Neural crest cell (in vitro differentiated cells): Measurements from ENCODE around the gene TBC1D14. TPM values are rescaled to one million over a fixed set of nuclear protein-coding genes. Genes with fewer than 3 reads are reported as not detected.

ENCODE experiments used
- DNase-seq: peaks from one replicate; pipeline ENCODE4 v3.0.0; 2021; ENCODE audit warnings: low read depth, mixed read lengths, low spot score
- H3K27ac Mint-ChIP-seq: one replicate; pipeline ENCODE4 v1.8.0; 2021; ENCODE audit warnings: mild to moderate bottlenecking, mixed read lengths; ENCODE audit not compliant: unreplicated experiment
- H3K27me3 Mint-ChIP-seq: 2 replicates; pipeline ENCODE4 v1.8.0; 2021; ENCODE audit warnings: low read depth, mild to moderate bottlenecking, mixed read lengths
- H3K36me3 Mint-ChIP-seq: 2 replicates; pipeline ENCODE4 v1.8.0; 2021; ENCODE audit warnings: low read depth, mild to moderate bottlenecking, mixed read lengths
- H3K4me1 Mint-ChIP-seq: 2 replicates; pipeline ENCODE4 v1.8.0; 2021; ENCODE audit warnings: mixed read lengths
- H3K4me3 Mint-ChIP-seq: one replicate; pipeline ENCODE4 v1.8.0; 2021; ENCODE audit warnings: mild to moderate bottlenecking, mixed read lengths
- H3K9me3 Mint-ChIP-seq: 2 replicates; pipeline ENCODE4 v1.8.0; 2021; ENCODE audit warnings: mixed read lengths
- CTCF ChIP-seq: fragments of 200-600 bp; sonication (generic); conservative IDR thresholded peaks from 2 replicates; pipeline ENCODE4 v1.5.0; 2021; ENCODE audit warnings: antibody characterized with exemption, mild to moderate bottlenecking
- total RNA-seq: library from RNA; stranded (reverse); gene quantifications from 2 replicates; pipeline ENCODE4 v1.2.1, GENCODE V29; 2021

Gene TBC1D14
- total RNA-seq, 1 donor from 2014 or later: 56.3 TPM

GRCh38 chr4:7007944-7008343 is 98.3 kb downstream of the TBC1D14 start:
- no peak for TF ChIP-seq CTCF
- H3K36me3 Mint-ChIP-seq: peaks cover 6% of the 10 kb centered on the region
- no peak overlapping the region for H3K4me3 Mint-ChIP-seq
- no peaks in the 10 kb centered on the region for H3K27me3 Mint-ChIP-seq
- DNase-seq: no peak
- H3K9me3 Mint-ChIP-seq: no peaks in the 10 kb centered on the region
- no peak overlapping the region for H3K27ac Mint-ChIP-seq
- H3K4me1 Mint-ChIP-seq: peaks cover 9% of the 10 kb centered on the region

DNA sequence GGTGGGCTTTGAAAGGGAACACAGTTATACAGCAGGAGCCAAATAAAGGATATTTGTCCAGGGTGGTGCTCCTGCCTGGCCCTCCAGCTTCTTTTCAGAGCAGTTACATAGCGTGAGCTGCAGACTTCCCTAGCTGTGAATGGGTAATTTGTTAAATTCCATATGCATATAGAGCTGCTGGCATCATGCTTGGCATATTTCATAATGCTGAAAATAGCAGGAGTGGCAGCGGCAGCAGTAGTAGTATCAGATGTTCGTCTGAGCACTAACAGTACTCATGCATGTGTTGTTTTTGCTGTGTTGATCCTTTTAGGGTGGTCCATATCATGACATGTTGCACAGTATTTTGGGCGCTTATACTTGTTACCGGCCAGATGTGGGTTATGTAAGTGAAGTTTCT is 99.9 kb downstream of the TBC1D14 start:
- Mint-ChIP-seq H3K4me1 (peaks cover 2% of the 10 kb centered on the region), H3K9me3 (no peaks in the 10 kb centered on the region), H3K27me3 (no peaks in the 10 kb centered on the region), H3K36me3 (peaks cover 12% of the 10 kb centered on the region), H3K4me3 (no peak overlapping the region), H3K27ac (no peak overlapping the region)
- DNase-seq: no peak
- no peak for TF ChIP-seq CTCF

GRCh38 chr4:7013175-7013574 is 103.5 kb downstream of the TBC1D14 start:
- no peaks in the 10 kb centered on the region for H3K4me1 Mint-ChIP-seq
- peaks cover 18% of the 10 kb centered on the region for H3K36me3 Mint-ChIP-seq
- H3K9me3 Mint-ChIP-seq: no peaks in the 10 kb centered on the region
- H3K27me3 Mint-ChIP-seq: no peaks in the 10 kb centered on the region
- H3K27ac Mint-ChIP-seq: no peak overlapping the region
- no peak for DNase-seq
- TF ChIP-seq CTCF: no peak
- no peak overlapping the region for H3K4me3 Mint-ChIP-seq

DNA sequence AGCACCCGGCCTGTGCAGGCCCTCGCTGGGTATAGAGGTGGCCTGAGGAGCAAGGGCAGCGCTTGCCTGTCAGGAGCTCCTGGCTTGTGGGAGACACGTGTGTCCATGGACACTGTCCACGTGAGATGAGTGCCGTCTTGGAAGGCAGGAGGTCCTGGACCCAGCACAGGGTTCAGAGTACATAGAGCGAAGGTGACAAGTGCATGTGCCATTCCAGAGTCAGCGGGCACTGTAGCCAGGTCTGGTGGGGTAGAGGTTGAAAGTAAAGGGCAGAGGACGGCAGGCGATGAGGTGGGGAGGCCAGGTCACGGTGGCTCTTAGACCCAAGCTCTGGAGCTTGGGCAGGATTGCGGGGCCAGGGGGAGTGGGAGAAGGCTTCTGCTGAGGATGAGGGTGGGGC is 105.2 kb downstream of the TBC1D14 start:
- Mint-ChIP-seq H3K27me3 (no peaks in the 10 kb centered on the region), H3K27ac (no peak overlapping the region), H3K9me3 (no peaks in the 10 kb centered on the region), H3K4me3 (no peak overlapping the region), H3K4me1 (no peaks in the 10 kb centered on the region), H3K36me3 (peaks cover 18% of the 10 kb centered on the region)
- no peak for TF ChIP-seq CTCF
- no peak for DNase-seq

GRCh38 chr4:7015383-7016035 is 105.9 kb downstream of the TBC1D14 start:
- Mint-ChIP-seq H3K27me3 (no peaks in the 10 kb centered on the region), H3K4me3 (no peak overlapping the region), H3K27ac (no peak overlapping the region), H3K4me1 (peaks cover 5% of the 10 kb centered on the region), H3K9me3 (no peaks in the 10 kb centered on the region), H3K36me3 (peaks cover 18% of the 10 kb centered on the region)
- no peak for DNase-seq
- TF ChIP-seq CTCF: no peak
